ENCODE results near the gene PPY.
"Not testable (repeated sequence)": the region's sequence is repeated elsewhere in the genome, so short reads cannot be mapped to it uniquely, and the experiment has no call there.

PPY gene

DNA sequence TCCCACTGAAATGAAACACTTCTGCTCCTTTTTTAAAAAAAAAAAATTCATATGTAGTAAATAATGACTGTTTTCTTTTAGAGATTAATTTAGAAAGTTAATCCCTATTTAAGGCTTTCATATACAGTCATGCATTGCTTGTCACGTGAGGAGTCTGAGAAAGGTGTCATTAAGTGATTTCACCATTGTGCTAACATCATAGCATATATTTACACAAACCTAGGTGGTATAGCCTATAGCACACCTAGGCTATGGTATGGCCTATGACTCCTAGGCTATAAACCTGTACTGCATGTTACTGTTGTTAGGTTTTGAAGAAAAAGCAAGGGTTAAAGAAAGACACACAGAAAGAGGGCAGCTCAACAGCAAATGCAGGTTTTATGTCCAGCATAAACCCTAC is 13.7 kb downstream of the PPY start:
- DNase-seq, result no peak

GRCh38 chr17:43927929-43928328 is 14.3 kb downstream of the PPY start:
- DNase-seq, result not testable (repeated sequence)

GRCh38 chr17:43927060-43927864 is 15.0 kb downstream of the PPY start:
- DNase-seq, result no peak

DNA sequence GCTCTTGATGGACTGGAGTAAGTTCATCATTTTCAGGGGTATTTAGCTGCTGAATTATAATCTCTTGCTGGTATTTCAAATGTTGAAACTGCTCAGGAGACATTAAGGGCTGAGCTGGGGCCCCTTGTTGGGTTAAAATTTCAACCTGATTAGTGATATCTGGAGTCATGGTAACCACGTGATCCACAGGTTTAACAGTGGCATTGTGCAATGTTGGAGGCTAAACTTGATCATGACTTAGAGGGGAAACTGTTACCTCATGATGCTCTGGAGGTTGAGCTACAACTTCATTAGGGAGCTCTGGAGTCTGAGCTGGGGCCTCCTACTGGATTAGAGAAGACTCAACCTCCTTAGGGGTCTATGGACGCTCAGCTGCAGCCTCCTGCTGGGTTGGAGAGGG is 17.7 kb downstream of the PPY start:
- no peak for DNase-seq

GRCh38 chr17:43920500-43921095 is 21.7 kb downstream of the PPY start:
- no peak for DNase-seq

DNA sequence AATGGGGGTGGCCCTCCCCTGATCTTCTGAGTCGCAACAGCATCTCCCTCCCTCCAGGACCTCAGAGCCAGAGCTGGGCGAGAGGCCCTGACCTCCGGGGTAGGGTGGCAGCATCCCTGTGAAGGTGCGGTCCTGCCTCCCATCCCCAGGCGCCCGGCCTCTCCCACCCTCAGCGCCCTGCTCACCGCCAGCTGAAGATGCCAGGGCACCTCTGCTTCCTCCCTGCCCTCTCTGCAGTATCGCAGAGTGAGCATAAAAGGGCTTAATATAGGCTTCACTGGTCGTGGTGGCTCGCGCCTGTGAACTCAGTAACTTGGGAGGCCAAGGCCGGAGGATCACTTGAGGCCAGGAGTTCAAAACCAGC is 24.3 kb downstream of the PPY start:
- DNase-seq, result no peak

- DNase-seq, result no peak
Measured at GRCh38 chr17:43917348-43918025, 24.8 kb downstream of the PPY start.

DNA sequence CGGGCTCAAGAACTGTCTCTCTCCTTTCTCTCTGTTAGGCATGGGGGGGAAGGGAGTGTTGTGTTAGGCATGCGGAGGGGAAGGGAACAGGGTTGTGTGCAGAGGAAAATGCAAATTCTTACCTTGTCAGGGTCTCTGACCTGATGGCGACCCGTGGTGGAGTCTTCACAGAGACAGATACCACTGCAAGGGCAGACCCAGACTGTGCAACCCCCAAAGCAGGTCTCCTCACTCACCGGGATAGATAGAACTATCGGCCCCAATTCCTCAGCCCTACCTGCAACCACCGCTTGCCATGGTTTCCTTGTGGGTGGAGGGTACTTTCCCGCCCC is 25.3 kb downstream of the PPY start:
- no peak for DNase-seq

GRCh38 chr17:43916385-43916784 is 25.9 kb downstream of the PPY start:
- DNase-seq, result no peak

DNA sequence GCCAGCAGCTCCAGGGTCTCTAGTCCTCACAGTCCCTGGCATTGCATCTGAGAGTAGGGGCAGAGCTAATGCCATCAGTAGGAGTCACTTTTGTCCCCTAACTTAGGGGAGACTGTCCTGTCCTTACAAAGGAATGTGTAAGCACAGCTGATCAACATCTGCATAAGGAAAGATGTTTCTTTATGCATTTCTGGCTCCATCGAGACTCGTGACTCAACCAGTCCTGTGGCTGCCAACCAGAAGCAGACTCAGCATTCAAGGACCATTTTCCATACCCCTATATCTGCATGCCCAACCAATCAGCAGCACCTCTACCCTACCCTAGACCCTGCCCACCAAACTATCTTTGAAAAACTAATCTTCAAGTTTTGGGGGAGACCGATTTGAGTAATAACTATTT is 26.7 kb downstream of the PPY start:
- no peak for DNase-seq

DNA sequence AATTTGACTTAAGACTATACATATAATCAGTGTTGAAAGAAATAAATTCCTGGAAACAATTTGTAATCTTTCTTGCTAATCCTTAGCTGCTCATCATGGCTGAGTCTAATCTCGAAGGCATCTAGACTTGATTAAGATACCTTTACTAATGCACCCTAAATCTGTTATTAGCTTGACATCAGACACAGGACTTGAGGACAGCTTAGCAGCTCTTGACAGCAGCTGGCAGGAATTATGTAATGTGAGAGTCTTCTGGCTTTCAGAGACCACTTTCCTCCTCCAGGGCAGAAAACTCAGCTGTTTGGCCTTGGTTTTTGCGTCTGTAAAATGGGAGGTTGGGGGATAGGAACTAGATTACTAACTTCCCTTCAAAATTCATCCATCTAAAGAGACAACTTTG is 27.8 kb downstream of the PPY start:
- DNase-seq, result no peak

DNA sequence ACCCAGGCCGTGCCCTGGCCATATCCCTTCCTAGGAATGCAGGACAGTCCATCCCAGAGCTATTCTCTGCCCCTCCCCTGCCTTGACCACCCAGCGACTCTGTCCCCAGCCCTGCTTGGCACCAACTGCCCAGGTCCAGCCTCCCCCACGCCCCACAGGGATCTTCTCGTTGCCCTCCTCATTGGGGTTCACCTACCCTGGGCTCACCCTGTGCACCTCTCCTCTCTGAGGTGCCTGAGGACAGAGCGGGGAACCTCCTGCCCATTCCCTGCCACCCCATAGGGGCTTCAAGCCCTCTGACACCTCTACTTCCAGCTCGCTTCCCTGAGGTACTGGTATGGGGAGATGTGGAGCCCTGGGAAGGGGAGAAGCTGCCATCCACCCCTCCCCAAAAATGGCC is 28.7 kb downstream of the PPY start:
- no peak for DNase-seq

GRCh38 chr17:43912635-43913304 is 29.5 kb downstream of the PPY start:
- no peak for DNase-seq

DNA sequence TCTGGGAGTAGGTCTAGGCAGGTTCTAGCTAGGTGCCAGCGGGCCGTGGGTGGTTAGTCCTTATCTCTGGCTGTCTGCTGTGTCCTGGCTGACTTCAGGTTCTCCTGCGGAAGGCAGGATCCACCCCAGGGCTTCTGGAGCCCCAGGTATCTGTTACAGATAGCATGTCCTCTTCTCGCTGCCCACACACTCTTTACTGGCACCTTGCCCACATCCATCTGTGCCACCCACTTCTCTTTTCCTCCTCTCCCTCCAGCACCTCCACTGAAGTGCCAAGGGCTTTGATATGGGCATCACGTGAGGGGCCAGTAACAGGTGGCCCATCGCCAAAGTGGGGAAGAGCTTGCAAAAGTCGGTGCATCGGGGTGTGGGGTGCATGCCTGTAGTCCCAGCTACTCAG is 30.4 kb downstream of the PPY start:
- no peak for DNase-seq

DNA sequence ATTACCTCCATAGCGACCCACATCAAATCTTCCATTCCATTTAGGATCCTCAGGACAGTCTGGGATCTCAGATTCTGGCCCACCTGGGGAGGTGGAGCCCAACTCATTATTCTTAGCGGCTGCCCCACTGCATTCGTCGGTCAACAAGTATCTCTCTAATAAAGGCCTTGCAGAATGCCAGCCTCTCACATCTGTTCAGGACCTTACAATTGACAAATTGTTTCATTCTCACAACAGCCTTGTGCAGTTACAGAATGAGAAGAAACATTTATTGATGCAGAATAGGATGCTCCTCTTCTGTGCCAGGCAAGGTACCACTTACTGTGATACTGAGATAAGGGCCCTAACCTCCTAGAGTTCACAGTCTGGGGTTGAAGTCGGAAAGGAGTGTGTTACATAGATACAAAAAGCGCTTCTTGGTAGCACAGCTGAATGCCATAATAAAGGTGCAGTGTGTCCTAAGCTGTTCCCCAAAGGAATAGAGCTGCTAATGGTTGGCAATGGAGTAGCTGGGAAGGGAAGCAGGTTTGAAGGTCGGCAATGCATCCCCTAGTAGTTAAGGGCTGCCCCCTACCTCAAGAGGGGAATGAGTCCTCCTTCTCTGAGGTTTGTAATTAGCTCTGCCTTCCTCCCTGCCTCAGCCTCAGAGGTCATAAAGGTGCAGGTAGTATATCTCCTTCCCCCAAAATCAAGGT is 32.6 kb downstream of the PPY start:
- DNase-seq, result no peak

GRCh38 chr17:43907998-43908721 is 34.1 kb downstream of the PPY start:
- DNase-seq, result no peak

- DNase-seq, result no peak
Measured at GRCh38 chr17:43907425-43907981, 34.8 kb downstream of the PPY start, which contains the start of gene MPP2. TSS of gene MPP2 (minus strand) at chr17:43907536. CDS start at chr17:43904460, 3,076 bp downstream.

GRCh38 chr17:43906951-43907424 is 35.3 kb downstream of the PPY start:
- DNase-seq, result no peak

DNA sequence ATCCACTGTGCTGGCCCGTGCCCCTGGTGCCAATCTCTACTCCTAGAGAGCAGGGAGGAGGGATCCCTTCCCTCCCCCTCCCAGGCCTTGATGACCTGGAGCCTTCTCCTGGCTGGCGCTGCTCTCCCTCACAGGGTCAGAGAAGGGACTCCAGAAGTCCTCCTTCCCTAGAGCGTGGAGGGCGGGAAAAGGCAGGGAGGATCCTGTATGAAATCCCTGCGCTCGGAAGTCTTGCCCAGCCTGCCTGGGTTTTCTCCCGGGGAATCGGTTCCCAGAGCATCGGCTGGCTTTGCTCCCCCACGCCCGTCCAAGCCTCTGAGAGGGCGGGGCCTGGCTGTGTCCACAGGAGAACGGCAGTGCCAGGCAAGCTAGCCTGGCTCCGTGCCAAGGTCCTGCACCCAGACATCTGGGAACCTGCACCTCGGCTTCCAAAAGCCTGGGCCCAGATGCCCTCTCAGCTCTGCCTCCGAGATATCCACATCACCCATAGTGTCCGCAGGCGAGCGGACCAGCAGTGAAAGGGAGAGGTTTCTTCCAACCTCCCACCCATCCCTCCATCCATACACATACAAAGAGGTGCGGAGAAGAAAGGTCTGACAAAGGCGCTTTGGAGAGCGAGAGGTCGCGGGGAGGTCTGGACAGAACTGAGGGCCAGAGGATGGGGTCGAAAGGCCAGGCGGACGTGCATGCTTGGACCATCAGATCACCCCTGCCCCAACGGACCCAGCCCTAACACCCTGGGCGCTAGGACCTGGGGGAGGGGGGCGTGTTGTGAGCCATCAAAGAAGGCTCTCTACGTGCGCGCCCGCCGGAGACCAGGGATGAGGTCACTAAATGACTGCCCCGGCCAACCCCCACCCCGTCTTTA is 36.1 kb downstream of the PPY start:
- no peak for DNase-seq

- no peak for DNase-seq
Measured at GRCh38 chr17:43905400-43905984, 36.8 kb downstream of the PPY start.

Data from NCI-H2081 treated with DMSO at 0.1 percent for 48 hours (cell line).